ENCODE measurements around the gene COG8. TPM values are rescaled to one million over a fixed set of nuclear protein-coding genes. Genes with fewer than 3 reads are reported as not detected.

Gene COG8
- total and polyA plus RNA-seq, 10 of the 15 experiments (the other 5 are each of a cell fraction or from before 2014, with no cell fraction given) = 2.8 to 39.6 (median 23.8) TPM

DNA sequence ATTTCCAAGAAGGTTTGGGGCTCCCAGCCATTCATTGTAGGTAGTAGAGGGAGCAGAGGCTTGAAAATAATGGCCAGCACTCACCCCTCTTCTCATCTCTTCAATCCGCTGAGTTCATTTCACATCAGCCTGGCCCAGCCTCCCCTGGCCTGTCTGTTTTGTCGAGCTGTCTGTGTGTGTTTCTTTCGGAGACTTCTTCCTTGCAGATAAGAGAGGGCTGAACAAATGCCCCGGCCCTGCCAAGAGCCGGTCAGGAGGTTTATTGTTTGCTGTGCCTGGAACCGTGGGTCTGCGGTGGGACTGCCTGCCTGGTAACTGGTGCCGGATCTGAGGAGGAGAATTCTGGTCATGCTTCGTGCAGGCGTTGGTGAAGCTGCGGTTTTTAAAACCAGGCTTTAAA is 24.8 kb downstream of the COG8 start (continued):
- TF ChIP-seq, protein P1, sequence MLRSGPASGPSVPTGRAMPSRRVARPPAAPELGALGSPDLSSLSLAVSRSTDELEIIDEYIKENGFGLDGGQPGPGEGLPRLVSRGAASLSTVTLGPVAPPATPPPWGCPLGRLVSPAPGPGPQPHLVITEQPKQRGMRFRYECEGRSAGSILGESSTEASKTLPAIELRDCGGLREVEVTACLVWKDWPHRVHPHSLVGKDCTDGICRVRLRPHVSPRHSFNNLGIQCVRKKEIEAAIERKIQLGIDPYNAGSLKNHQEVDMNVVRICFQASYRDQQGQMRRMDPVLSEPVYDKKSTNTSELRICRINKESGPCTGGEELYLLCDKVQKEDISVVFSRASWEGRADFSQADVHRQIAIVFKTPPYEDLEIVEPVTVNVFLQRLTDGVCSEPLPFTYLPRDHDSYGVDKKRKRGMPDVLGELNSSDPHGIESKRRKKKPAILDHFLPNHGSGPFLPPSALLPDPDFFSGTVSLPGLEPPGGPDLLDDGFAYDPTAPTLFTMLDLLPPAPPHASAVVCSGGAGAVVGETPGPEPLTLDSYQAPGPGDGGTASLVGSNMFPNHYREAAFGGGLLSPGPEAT (IDR thresholded peaks at IDR 0.05; ENCODE audit: low read depth) = no peak
- TF ChIP-seq MYC (IDR thresholded peaks at IDR 0.05; ENCODE audit: insufficient read depth, insufficient read length, insufficient replicate concordance, low read length, severe bottlenecking) = no peak

DNA sequence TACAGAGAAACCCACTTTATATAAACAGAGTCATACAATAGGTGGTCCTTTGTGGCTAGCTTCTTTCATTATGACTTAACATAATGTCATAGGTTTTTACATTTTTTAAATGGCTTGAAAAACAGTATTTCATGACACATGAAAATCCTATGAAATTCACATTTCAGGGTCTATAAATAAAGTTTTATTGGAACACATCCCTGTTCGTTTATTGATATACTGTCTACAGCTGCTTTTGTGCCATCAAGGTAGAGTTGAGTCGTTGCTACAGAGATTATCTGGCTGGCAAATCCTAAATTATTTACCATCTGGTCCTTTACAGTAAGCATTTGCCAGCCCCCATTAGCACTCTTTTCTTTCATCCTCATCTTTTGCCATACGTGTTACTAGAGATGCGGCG is 25.9 kb downstream of the COG8 start:
- peaks cover 23% of the 10 kb centered on the region for H3K79me2 ChIP-seq (ENCODE audit: control insufficient read depth, insufficient read depth, low read length)
- no peaks in the 10 kb centered on the region for H3K9me3 ChIP-seq (replicated peaks; ENCODE audit: control insufficient read depth, insufficient read depth, low read length)
- no peak overlapping the region for H3K4me3 ChIP-seq
- WGBS (ENCODE audit: insufficient coverage, insufficient replicate concordance, low lambda C conversion rate, missing lambda C conversion rate) = 98% methylated on average over 5 of the region's 5 CpGs
- intact Hi-C loops (cut with micrococcal nuclease; ENCODE audit: unreplicated experiment) (no loop called here), in situ Hi-C loops (cut with MboI) (no loop called here)
- SMC1A ChIA-PET (ENCODE audit: uncharacterized antibody, unreplicated experiment) = no interaction called here
- H3K4me1 ChIP-seq (ENCODE audit: control insufficient read depth, insufficient read depth, low read length) = no peaks in the 10 kb centered on the region
- H3K4me2 ChIP-seq (ENCODE audit: control insufficient read depth, insufficient read depth) = no peak overlapping the region
- no peak for DNase-seq (ENCODE audit: low read depth, low spot score)
- H3K9ac ChIP-seq (ENCODE audit: control insufficient read depth, insufficient read depth, low read length) = no peak overlapping the region
- RAD21 ChIA-PET (ENCODE audit: unreplicated experiment) = no interaction called here
- no TSS peak for BruUV-seq (replicated peaks)
- peaks cover 2 to 10% of the 10 kb centered on the region in 2 experiments; a peak in 3 of 4 replicates for H3K36me3 ChIP-seq (ENCODE audit: control insufficient read depth in 2 of 2, insufficient read depth in 2 of 2, low read length in 1 of 2)
- H3K27ac ChIP-seq (ENCODE audit: control insufficient read depth, insufficient read depth) = no peak overlapping the region
- H2AFZ ChIP-seq (ENCODE audit: control insufficient read depth, low read depth, low read length) = no peak overlapping the region
- H3K27me3 ChIP-seq (replicated peaks in 1 of 2; ENCODE audit: control insufficient read depth in 2 of 2, insufficient read depth in 2 of 2, low read length in 1 of 2) = no peaks in the 10 kb centered on the region
- no peak for ATAC-seq
- no peak for FAIRE-seq
- POLR2A ChIA-PET = no interaction called here
- no peaks in the 10 kb centered on the region for H4K20me1 ChIP-seq (ENCODE audit: control insufficient read depth, insufficient read depth)
- CTCF ChIA-PET = interaction anchor here (1.9 to 2.2 kb wide), 2 partner anchors 13 to 163 kb away, joined by 7 read pairs; no protein-coding TSS in a partner anchor
- TF ChIP-seq NFYA (IDR thresholded peaks at IDR 0.05; ENCODE audit: borderline replicate concordance, low read depth, low read length) = no peak
- no peak for TF ChIP-seq ATF7 (IDR thresholded peaks at IDR 0.05; ENCODE audit: low read depth)
- TF ChIP-seq JUNB (IDR thresholded peaks at IDR 0.05) = peak; percentile 11; the same call in 1 of the 2 replicates
- no peak for TF ChIP-seq ZBED1 (IDR thresholded peaks at IDR 0.05; ENCODE audit: borderline replicate concordance)
- no peak for TF ChIP-seq GABPA (IDR thresholded peaks at IDR 0.05; ENCODE audit: low read depth)
- TF ChIP-seq, protein P2, sequence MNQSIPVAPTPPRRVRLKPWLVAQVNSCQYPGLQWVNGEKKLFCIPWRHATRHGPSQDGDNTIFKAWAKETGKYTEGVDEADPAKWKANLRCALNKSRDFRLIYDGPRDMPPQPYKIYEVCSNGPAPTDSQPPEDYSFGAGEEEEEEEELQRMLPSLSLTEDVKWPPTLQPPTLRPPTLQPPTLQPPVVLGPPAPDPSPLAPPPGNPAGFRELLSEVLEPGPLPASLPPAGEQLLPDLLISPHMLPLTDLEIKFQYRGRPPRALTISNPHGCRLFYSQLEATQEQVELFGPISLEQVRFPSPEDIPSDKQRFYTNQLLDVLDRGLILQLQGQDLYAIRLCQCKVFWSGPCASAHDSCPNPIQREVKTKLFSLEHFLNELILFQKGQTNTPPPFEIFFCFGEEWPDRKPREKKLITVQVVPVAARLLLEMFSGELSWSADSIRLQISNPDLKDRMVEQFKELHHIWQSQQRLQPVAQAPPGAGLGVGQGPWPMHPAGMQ (IDR thresholded peaks at IDR 0.05; ENCODE audit: borderline replicate concordance) = no peak
- no peak for TF ChIP-seq SMAD5 (IDR thresholded peaks at IDR 0.05; ENCODE audit: low read depth)
- TF ChIP-seq, protein P3, sequence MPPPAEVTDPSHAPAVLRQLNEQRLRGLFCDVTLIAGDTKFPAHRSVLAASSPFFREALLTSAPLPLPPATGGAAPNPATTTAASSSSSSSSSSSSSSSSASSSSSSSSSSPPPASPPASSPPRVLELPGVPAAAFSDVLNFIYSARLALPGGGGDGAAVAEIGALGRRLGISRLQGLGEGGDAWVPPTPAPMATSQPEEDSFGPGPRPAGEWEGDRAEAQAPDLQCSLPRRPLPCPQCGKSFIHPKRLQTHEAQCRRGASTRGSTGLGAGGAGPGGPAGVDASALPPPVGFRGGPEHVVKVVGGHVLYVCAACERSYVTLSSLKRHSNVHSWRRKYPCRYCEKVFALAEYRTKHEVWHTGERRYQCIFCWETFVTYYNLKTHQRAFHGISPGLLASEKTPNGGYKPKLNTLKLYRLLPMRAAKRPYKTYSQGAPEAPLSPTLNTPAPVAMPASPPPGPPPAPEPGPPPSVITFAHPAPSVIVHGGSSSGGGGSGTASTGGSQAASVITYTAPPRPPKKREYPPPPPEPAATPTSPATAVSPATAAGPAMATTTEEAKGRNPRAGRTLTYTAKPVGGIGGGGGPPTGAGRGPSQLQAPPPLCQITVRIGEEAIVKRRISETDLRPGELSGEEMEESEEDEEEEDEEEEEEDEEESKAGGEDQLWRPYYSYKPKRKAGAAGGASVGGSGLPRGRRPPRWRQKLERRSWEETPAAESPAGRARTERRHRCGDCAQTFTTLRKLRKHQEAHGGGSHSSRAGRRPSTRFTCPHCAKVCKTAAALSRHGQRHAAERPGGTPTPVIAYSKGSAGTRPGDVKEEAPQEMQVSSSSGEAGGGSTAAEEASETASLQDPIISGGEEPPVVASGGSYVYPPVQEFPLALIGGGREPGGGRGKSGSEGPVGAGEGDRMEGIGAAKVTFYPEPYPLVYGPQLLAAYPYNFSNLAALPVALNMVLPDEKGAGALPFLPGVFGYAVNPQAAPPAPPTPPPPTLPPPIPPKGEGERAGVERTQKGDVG (CRISPR knock-in tag; IDR thresholded peaks at IDR 0.05) = no peak
- no peak for TF ChIP-seq EZH2 (IDR thresholded peaks at IDR 0.05; ENCODE audit: borderline replicate concordance, control insufficient read depth, low read depth, low read length)
- no peak for TF ChIP-seq CHD4 (IDR thresholded peaks at IDR 0.05)
- TF ChIP-seq, protein P4, sequence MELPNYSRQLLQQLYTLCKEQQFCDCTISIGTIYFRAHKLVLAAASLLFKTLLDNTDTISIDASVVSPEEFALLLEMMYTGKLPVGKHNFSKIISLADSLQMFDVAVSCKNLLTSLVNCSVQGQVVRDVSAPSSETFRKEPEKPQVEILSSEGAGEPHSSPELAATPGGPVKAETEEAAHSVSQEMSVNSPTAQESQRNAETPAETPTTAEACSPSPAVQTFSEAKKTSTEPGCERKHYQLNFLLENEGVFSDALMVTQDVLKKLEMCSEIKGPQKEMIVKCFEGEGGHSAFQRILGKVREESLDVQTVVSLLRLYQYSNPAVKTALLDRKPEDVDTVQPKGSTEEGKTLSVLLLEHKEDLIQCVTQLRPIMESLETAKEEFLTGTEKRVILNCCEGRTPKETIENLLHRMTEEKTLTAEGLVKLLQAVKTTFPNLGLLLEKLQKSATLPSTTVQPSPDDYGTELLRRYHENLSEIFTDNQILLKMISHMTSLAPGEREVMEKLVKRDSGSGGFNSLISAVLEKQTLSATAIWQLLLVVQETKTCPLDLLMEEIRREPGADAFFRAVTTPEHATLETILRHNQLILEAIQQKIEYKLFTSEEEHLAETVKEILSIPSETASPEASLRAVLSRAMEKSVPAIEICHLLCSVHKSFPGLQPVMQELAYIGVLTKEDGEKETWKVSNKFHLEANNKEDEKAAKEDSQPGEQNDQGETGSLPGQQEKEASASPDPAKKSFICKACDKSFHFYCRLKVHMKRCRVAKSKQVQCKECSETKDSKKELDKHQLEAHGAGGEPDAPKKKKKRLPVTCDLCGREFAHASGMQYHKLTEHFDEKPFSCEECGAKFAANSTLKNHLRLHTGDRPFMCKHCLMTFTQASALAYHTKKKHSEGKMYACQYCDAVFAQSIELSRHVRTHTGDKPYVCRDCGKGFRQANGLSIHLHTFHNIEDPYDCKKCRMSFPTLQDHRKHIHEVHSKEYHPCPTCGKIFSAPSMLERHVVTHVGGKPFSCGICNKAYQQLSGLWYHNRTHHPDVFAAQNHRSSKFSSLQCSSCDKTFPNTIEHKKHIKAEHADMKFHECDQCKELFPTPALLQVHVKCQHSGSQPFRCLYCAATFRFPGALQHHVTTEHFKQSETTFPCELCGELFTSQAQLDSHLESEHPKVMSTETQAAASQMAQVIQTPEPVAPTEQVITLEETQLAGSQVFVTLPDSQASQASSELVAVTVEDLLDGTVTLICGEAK (IDR thresholded peaks at IDR 0.05; ENCODE audit: borderline replicate concordance) = peak; percentile 84
